HCT116 (cell line): ENCODE results near the gene SERPINF2. TPM values are rescaled to one million over a fixed set of nuclear protein-coding genes. Genes with fewer than 3 reads are reported as not detected.

Source experiments
- ATAC-seq: fragments of 200-7000 bp; cut with Tn5 transposase; 2 replicates; pipeline ENCODE4 v1.9.1; 2020; ENCODE audit warnings: mild to moderate bottlenecking, moderate library complexity
- BruUV-seq: library from RNA; stranded (reverse); fragments of 400-500 nt; replicated peaks from 2 replicates; lab custom pipeline; 2021; lab: Mats Ljungman, UMichigan
- CTCF ChIA-PET: fragments of 300-600 bp; sonication (Branson Sonifier 250); formaldehyde crosslinking; loops from one replicate; lab custom pipeline; 2021; ENCODE audit warnings: antibody characterized with exemption; lab: Charles Lee
- POLR2A ChIA-PET: fragments of 300-600, 350-600 bp; sonication (Branson Sonifier 250); formaldehyde crosslinking; loops from one replicate; lab custom pipeline; 2021; ENCODE audit warnings: antibody characterized with exemption; lab: Charles Lee
- RAD21 ChIA-PET, 2 experiments: fragments of 300-600 bp; sonication (Branson Sonifier 250); formaldehyde crosslinking; loops; one replicate each; lab custom pipeline; 2023; ENCODE audit warnings: low total read pairs in 2 of 2; ENCODE audit not compliant: uncharacterized antibody in 2 of 2, unreplicated experiment in 2 of 2, low non-redundant PET in 1 of 2; lab: Charles Lee
- DNase-seq: peaks from one replicate; pipeline ENCODE4 v3.0.0-alpha.2; 2010; ENCODE audit warnings: low read depth, low spot score
- H2AFZ ChIP-seq: fragments of 200-600 bp; shearing (Covaris generic), sonication (generic); 2 replicates; pipeline ENCODE4 v1.6.1; 2017; ENCODE audit warnings: low read depth, mixed run types, mixed read lengths, antibody characterized with exemption, low read length; ENCODE audit not compliant: poor library complexity, severe bottlenecking
- H3K27ac ChIP-seq: 2 replicates; pipeline ENCODE4 v1.5.1; 2012; ENCODE audit warnings: low read depth, low read length
- H3K27me3 ChIP-seq: fragments of 200-600 bp; sonication (generic); 2 replicates; pipeline ENCODE4 v1.6.1; 2016; ENCODE audit warnings: mixed run types, low read length, mixed read lengths; ENCODE audit not compliant: insufficient read depth
- H3K36me3 ChIP-seq, 2 experiments: fragments of 200-500 bp in 1 of 2; fragments of 200-600 bp in 1 of 2; sonication (Bioruptor generic) in 1 of 2; sonication (generic) in 1 of 2; 2 replicates each; pipeline versions ENCODE4 v1.5.1 to v1.6.1; 2014 to 2016; ENCODE audit warnings: low read length in 2 of 2, inconsistent platforms in 1 of 2, mixed read lengths in 1 of 2, mixed run types in 1 of 2; ENCODE audit not compliant: insufficient read depth in 2 of 2, control insufficient read depth in 1 of 2
- H3K4me1 ChIP-seq, 2 experiments: fragments of 200-600 bp in 1 of 2; sonication (generic) in 1 of 2; 2 replicates each; pipeline versions ENCODE4 v1.5.1 to v1.6.1; 2012 to 2017; ENCODE audit warnings: low read length in 2 of 2, inconsistent platforms in 1 of 2, mild to moderate bottlenecking in 1 of 2, mixed read lengths in 1 of 2, mixed run types in 1 of 2, moderate library complexity in 1 of 2; ENCODE audit not compliant: insufficient read depth in 2 of 2, control insufficient read depth in 1 of 2
- H3K4me2 ChIP-seq: fragments of 200-600 bp; sonication (generic); 2 replicates; pipeline ENCODE4 v1.6.1; 2017; ENCODE audit warnings: mixed run types, low read length, mixed read lengths
- H3K4me3 ChIP-seq, 2 experiments: fragments of 200-600 bp in 1 of 2; sonication (generic) in 1 of 2; replicated peaks in 1 of 2; 2 replicates each; pipeline ENCODE4 v1.5.1; 2011 to 2016; ENCODE audit warnings: low read length in 2 of 2, control low read depth in 1 of 2, low read depth in 1 of 2, mild to moderate bottlenecking in 1 of 2, mixed read lengths in 1 of 2, mixed run types in 1 of 2
- H3K79me2 ChIP-seq: fragments of 200-600 bp; sonication (generic); 2 replicates; pipeline ENCODE4 v1.6.1; 2017; ENCODE audit warnings: mild to moderate bottlenecking, mixed run types, low read length, moderate library complexity, mixed read lengths; ENCODE audit not compliant: insufficient read depth
- H3K9ac ChIP-seq: fragments of 200-600 bp; sonication (generic); 2 replicates; pipeline ENCODE4 v1.6.1; 2016; ENCODE audit warnings: low read length, mixed read lengths
- H3K9me2 ChIP-seq: fragments of 200-600 bp; sonication (generic), shearing (Covaris generic); 2 replicates; pipeline ENCODE4 v1.6.1; 2017; ENCODE audit warnings: mixed run types, mild to moderate bottlenecking, moderate library complexity; ENCODE audit not compliant: insufficient read depth
- H3K9me3 ChIP-seq, 2 experiments: fragments of 200-500 bp in 1 of 2; fragments of 200-600 bp in 1 of 2; sonication (Bioruptor generic) in 1 of 2; sonication (generic) in 1 of 2; 2 replicates each; pipeline ENCODE4 v1.6.1; 2014 to 2017; ENCODE audit warnings: low read length in 2 of 2, mixed read lengths in 2 of 2, inconsistent platforms in 1 of 2, low read depth in 1 of 2, mild to moderate bottlenecking in 1 of 2, mixed run types in 1 of 2, moderate library complexity in 1 of 2; ENCODE audit not compliant: control insufficient read depth in 1 of 2, insufficient read depth in 1 of 2
- H4K20me1 ChIP-seq: fragments of 200-600 bp; sonication (generic), shearing (Covaris generic); 2 replicates; pipeline ENCODE4 v1.6.1; 2017; ENCODE audit warnings: mixed run types, mild to moderate bottlenecking, moderate library complexity; ENCODE audit not compliant: insufficient read depth
- CBX3 ChIP-seq: IDR thresholded peaks from 2 replicates; pipeline ENCODE4 v1.6.1; 2012; ENCODE audit warnings: low read depth
- CEBPB ChIP-seq: IDR thresholded peaks from 2 replicates; pipeline ENCODE4 v1.6.1; 2012; ENCODE audit warnings: low read depth
- CTCF ChIP-seq, 3 experiments: fragments of 200-600 bp in 1 of 3; sonication (generic) in 1 of 3; IDR thresholded peaks in 2 of 3; conservative IDR thresholded peaks in 1 of 3; 2 replicates each; pipeline ENCODE4 v1.5.1; 2012 to 2017; ENCODE audit warnings: low read depth in 2 of 3, low read length in 2 of 3, antibody characterized with exemption in 1 of 3, borderline replicate concordance in 1 of 3, control low read depth in 1 of 3, mild to moderate bottlenecking in 1 of 3, mixed read lengths in 1 of 3, mixed run types in 1 of 3, moderate library complexity in 1 of 3; ENCODE audit not compliant: insufficient read depth in 1 of 3
- ELF1 ChIP-seq: IDR thresholded peaks from 2 replicates; pipeline ENCODE4 v1.6.1; 2012; ENCODE audit warnings: low read depth, borderline replicate concordance
- EZH2 ChIP-seq: fragments of 200-600 bp; sonication (generic); IDR thresholded peaks from 2 replicates; pipeline ENCODE4 v1.6.1; 2017; ENCODE audit warnings: antibody characterized with exemption, mixed run types
- POLR2A ChIP-seq: IDR thresholded peaks from 2 replicates; pipeline ENCODE4 v1.7.0; 2011; ENCODE audit warnings: borderline replicate concordance; ENCODE audit not compliant: insufficient read depth, insufficient read length; ENCODE audit errors: extremely low read depth
- SIN3A ChIP-seq: IDR thresholded peaks from 2 replicates; pipeline ENCODE4 v1.6.1; 2012; ENCODE audit warnings: low read depth
- SRF ChIP-seq: IDR thresholded peaks from 2 replicates; pipeline ENCODE4 v1.6.1; 2012; ENCODE audit warnings: low read depth
- TCF7L2 ChIP-seq: IDR thresholded peaks from 2 replicates; pipeline ENCODE4 v1.7.0; 2011; ENCODE audit warnings: borderline replicate concordance, inconsistent platforms; ENCODE audit not compliant: insufficient read depth, insufficient read length; ENCODE audit errors: extremely low read depth
- YY1 ChIP-seq: IDR thresholded peaks from 2 replicates; pipeline ENCODE4 v1.6.1; 2011; ENCODE audit warnings: low read length, low read depth, moderate library complexity, mild to moderate bottlenecking; ENCODE audit not compliant: insufficient replicate concordance; ENCODE audit errors: extremely low read depth
- ZBTB33 ChIP-seq: IDR thresholded peaks from 2 replicates; pipeline ENCODE4 v1.6.1; 2011; ENCODE audit warnings: mild to moderate bottlenecking, low read length, moderate library complexity; ENCODE audit not compliant: insufficient replicate concordance; ENCODE audit errors: extremely low read depth
- ZNF274 ChIP-seq: fragments of 200-500 bp; sonication (Bioruptor generic); IDR thresholded peaks from 2 replicates; pipeline ENCODE4 v1.6.1; 2014; ENCODE audit warnings: mild to moderate bottlenecking, low read depth, low read length, inconsistent platforms
- intact Hi-C: fragments of 100-400 bp; cut with micrococcal nuclease; formaldehyde crosslinking; loops from 2 replicates; pipeline ENCODE4 v1.10.0; 2022
- total RNA-seq: library from RNA; stranded (reverse); gene quantifications from one replicate; pipeline ENCODE4 v1.2.1, GENCODE V29; 2021; ENCODE audit not compliant: unreplicated experiment
- TF ChIP-seq, protein P1 (sequence below): IDR thresholded peaks from 2 replicates; pipeline ENCODE4 v1.6.1; 2012; ENCODE audit warnings: low read depth
- TF ChIP-seq, protein P2 (sequence below): IDR thresholded peaks from 2 replicates; pipeline ENCODE4 v1.6.1; 2012

The SERPINF2 gene
- total RNA-seq, 1 experiment from 2014 or later: 2.5 TPM

- TF ChIP-seq, protein P1, sequence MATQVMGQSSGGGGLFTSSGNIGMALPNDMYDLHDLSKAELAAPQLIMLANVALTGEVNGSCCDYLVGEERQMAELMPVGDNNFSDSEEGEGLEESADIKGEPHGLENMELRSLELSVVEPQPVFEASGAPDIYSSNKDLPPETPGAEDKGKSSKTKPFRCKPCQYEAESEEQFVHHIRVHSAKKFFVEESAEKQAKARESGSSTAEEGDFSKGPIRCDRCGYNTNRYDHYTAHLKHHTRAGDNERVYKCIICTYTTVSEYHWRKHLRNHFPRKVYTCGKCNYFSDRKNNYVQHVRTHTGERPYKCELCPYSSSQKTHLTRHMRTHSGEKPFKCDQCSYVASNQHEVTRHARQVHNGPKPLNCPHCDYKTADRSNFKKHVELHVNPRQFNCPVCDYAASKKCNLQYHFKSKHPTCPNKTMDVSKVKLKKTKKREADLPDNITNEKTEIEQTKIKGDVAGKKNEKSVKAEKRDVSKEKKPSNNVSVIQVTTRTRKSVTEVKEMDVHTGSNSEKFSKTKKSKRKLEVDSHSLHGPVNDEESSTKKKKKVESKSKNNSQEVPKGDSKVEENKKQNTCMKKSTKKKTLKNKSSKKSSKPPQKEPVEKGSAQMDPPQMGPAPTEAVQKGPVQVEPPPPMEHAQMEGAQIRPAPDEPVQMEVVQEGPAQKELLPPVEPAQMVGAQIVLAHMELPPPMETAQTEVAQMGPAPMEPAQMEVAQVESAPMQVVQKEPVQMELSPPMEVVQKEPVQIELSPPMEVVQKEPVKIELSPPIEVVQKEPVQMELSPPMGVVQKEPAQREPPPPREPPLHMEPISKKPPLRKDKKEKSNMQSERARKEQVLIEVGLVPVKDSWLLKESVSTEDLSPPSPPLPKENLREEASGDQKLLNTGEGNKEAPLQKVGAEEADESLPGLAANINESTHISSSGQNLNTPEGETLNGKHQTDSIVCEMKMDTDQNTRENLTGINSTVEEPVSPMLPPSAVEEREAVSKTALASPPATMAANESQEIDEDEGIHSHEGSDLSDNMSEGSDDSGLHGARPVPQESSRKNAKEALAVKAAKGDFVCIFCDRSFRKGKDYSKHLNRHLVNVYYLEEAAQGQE: no peak
- TF ChIP-seq SIN3A (no peak), SRF (no peak), CTCF (IDR thresholded peaks at IDR 0.05 in 2 of 3, conservative IDR thresholded peaks at IDR 0.05 in 1 of 3; ENCODE audit: borderline replicate concordance in 1 of 3, insufficient read depth in 1 of 3, low read depth in 2 of 3, low read length in 2 of 3) (no peak)
These were observed 31.9 kb downstream of the SERPINF2 start (continued) for GRCh38 chr17:1774390-1775176.

DNA sequence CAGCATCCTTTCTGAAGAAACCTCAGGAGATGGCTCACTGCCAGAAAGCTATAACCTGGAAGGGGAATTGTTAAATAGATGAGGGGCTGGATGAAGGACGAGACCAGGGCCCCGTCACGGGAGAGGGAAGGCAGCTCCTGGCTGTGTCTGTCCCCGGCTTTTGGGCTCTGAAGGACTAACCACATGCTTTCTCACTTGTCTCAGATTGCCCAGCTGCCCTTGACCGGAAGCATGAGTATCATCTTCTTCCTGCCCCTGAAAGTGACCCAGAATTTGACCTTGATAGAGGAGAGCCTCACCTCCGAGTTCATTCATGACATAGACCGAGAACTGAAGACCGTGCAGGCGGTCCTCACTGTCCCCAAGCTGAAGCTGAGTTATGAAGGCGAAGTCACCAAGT is 33.7 kb downstream of the SERPINF2 start:
- no peak overlapping the region for H3K27ac ChIP-seq
- no peak overlapping the region for H3K4me2 ChIP-seq
- no peak overlapping the region for H2AFZ ChIP-seq
- POLR2A ChIA-PET: no interaction called here
- no peak for DNase-seq
- H3K79me2 ChIP-seq: no peaks in the 10 kb centered on the region
- H3K9me3 ChIP-seq: no peaks in the 10 kb centered on the region
- intact Hi-C loops: no loop called here
- no peak overlapping the region for H3K9ac ChIP-seq
- H3K36me3 ChIP-seq: peaks cover 6 to 14% of the 10 kb centered on the region in 2 experiments; a peak in 3 of 4 replicates
- peaks cover 0 to 3% of the 10 kb centered on the region in 2 experiments; a peak in 1 of 4 replicates for H3K4me1 ChIP-seq
- BruUV-seq: no TSS peak
- no peaks in the 10 kb centered on the region for H3K9me2 ChIP-seq
- H4K20me1 ChIP-seq: no peaks in the 10 kb centered on the region
- ATAC-seq: no peak
- H3K27me3 ChIP-seq: no peaks in the 10 kb centered on the region
- CTCF ChIA-PET: no interaction called here
- H3K4me3 ChIP-seq: no peak overlapping the region
- RAD21 ChIA-PET: no interaction called here
- TF ChIP-seq CBX3 (no peak), ZBTB33 (no peak), POLR2A (no peak), EZH2 (no peak), ELF1 (no peak), SIN3A (no peak), TCF7L2 (no peak), YY1 (no peak), CEBPB (no peak), SRF (no peak), ZNF274 (no peak)
- TF ChIP-seq, protein P2, sequence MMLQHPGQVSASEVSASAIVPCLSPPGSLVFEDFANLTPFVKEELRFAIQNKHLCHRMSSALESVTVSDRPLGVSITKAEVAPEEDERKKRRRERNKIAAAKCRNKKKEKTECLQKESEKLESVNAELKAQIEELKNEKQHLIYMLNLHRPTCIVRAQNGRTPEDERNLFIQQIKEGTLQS: no peak
